NCI-H2029 (cell line): ENCODE measurements around the gene SLC39A11.
"Not testable (repeated sequence)": the region's sequence is repeated elsewhere in the genome, so short reads cannot be mapped to it uniquely, and the experiment has no call there.

Experiments
- DNase-seq: peaks from one replicate; lab custom pipeline; 2025; lab: John Stamatoyannopoulos, UW

Gene SLC39A11

GRCh38 chr17:72916991-72917390, 175.5 kb downstream of the SLC39A11 start:
- DNase-seq, result no peak

DNA sequence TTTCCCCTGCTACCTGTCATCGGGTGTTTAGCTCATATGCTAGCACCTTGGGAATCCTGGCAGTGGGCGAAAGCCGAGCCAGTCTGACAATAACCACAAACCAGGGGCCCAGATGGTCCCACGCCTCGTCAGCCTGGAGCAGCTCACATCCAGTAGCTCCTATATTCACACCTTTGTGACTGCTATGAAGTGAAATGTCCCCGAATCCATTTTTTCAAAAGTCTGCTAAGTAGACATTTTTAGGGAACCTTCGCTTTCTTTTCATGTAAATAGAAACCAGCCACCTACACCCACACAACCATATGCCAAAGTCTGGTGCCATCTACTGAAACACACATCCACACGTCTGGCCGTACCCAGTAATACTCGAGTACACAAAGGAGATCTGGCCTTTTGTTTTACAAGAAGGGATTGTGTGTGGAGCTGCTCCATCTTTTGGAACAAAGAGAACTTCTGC, 176.8 kb downstream of the SLC39A11 start:
- no peak for DNase-seq

DNA sequence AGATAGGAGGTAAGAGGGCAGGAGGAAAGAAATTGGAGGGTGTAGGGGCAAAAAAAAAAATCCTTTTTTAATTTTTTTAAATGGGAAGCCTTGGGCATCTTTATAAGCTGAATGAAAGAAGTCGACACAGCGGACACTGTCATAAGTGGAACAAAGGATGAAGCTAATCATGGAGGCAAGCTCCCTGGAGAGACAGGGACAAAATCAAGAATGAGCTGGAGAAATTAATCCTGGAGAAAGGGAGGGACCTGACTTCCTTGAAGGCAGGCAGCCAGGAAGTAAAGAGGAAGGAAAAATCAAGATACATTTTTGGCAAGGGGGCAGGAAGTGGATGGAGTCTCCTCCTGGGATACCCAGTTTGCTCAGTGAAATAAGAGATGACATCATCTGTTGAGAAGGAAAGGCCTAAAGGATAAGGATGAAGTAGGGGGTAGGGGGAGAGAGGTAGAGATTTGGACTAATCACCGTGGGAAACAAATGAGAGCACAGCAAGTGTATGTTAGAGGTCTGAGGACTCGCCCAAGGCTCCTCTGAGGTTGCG, 179.3 kb downstream of the SLC39A11 start:
- DNase-seq, result no peak

DNA sequence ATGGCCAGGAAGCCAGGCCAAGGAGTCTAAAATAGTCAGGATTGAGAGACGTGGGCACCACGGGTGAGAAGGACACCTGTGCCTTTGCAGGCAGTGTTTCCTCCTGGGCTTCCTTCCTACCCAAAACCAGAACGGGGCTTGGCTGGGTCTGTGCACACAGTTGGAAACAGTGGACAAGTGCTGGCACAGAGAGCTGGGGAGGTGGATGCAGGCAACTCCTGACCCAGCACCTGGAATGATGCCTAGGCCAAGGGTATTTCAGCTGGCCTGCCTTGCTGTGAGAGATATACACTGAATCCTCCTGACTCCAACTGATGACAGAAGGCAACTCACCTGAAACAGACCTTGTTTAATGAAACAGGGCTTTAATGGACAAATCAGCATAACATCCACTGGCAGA, 186.2 kb downstream of the SLC39A11 start:
- no peak for DNase-seq

- DNase-seq, result no peak
These were observed 189.0 kb downstream of the SLC39A11 start for GRCh38 chr17:72903522-72903921.

GRCh38 chr17:72901657-72902056, 190.8 kb downstream of the SLC39A11 start:
- no peak for DNase-seq

- DNase-seq, result no peak
These were observed 191.4 kb downstream of the SLC39A11 start for GRCh38 chr17:72901083-72901482.

DNA sequence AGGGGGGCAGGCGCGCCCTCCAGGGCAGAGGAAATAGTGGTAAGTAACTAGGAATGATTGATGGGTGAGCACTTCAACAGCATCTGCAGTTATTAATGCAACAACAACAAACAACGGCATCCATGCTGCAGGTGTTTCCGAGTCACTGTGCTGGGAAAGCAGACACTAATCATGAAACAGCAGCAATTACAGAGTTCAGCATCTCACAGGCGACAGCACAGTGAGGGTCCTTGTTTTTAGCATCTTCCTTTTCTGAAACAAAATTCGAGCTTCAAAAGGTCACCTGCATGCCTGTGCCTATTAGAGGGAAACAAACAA, 191.9 kb downstream of the SLC39A11 start:
- no peak for DNase-seq

DNA sequence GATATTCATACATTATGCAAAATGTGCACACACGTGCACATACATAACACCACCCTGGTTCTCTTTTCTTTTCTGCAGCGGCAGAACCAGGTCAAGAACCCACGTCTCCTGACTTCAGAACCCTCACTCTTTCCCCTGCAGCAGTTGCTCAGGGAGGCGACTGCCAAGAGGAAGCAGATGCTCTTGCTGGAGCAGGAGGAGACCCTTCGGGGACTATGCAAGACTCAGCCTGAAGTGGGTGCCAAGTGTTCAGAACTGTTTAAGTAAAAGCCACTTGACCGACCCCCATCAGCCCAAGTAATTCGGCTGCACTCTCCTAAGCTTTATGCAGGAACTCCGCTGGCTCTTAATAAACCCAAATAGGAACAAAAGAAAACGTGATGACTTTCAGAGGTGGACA, 193.8 kb downstream of the SLC39A11 start:
- DNase-seq, result no peak

GRCh38 chr17:72896288-72896687, 196.2 kb downstream of the SLC39A11 start:
- DNase-seq, result not testable (repeated sequence)

GRCh38 chr17:72891627-72892026, 200.9 kb downstream of the SLC39A11 start:
- DNase-seq, result no peak

- no peak for DNase-seq
These were observed 201.8 kb downstream of the SLC39A11 start for GRCh38 chr17:72890711-72891110.

- DNase-seq, result no peak
These were observed 204.6 kb downstream of the SLC39A11 start for GRCh38 chr17:72887917-72888316.

DNA sequence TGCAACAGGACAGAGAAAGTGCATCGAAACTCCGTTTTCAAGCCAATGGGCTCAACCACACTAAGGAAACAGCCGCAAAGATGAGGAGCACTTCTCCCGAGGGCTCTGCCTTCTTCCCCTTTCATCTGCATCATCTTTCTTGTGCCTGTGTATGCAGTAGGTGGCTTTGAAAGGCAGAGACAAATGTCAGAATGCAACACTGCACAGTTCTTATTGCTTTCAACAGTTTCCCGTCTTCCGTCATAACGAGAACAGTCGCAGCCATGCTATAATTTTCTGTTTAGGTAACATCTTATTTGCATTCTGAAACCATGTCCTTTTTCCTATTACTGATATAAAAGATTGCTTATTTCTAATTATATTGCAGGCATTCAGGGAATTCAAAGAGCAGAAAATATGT, 205.2 kb downstream of the SLC39A11 start:
- no peak for DNase-seq

- DNase-seq, result no peak
These were observed 205.9 kb downstream of the SLC39A11 start for GRCh38 chr17:72886622-72887021.

DNA sequence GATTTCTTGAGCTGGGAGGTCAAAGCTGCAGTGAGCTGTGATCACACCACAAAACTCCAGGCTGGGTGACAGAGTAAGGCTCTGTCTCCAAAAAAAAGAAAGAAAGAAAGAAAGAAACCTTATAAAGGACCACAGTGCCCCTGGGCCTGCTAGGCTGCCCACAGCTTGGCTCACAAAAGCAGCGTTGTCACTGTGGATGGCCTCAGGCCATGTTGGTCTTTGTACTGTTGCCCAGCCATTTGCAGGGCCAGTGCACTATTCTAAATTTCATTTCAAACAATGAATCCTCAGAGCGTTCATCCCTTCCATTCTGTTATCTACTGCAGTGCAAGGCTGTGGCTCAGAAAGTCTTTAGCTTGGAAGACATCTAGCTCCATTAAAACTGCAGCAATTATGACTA, 208.4 kb downstream of the SLC39A11 start:
- DNase-seq, result no peak

DNA sequence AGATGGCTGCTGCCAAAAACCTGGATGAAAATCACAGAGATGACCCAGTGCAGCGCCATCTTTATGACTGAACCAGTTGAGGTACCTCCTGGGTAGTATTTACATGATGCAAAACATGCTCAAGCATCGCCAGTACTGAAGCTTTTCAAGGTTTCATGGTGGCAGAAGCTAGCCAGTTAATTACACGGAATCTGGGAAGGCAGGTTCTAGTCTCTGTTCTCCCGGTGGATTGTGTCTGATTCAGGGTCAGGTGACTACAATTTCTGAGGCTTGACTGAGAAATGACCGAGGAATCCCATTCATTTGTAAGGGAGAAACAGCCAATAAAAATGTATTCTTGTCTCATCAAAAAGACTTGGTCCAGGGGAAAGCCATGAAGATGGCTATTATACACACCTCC, 209.1 kb downstream of the SLC39A11 start:
- DNase-seq, result no peak

GRCh38 chr17:72882426-72882825, 210.1 kb downstream of the SLC39A11 start:
- no peak for DNase-seq

DNA sequence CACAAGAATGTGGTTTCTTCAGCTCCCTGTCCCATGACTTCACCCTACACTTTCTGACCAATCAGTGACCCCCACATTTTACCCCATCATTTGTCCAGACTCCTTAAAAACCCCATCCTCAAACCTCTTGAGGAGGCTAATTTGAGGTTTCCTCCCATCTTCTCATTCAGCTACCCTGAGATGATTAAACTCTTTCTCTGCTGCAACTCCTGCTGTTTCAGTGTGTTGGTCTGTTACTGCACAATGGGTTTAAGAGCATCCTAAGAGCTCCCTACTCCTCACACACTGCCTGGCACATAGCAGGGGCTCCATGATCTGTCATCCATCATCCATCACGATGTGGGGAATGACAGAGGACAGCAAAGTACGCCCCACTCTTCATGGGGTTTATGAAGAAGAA, 212.6 kb downstream of the SLC39A11 start:
- no peak for DNase-seq

DNA sequence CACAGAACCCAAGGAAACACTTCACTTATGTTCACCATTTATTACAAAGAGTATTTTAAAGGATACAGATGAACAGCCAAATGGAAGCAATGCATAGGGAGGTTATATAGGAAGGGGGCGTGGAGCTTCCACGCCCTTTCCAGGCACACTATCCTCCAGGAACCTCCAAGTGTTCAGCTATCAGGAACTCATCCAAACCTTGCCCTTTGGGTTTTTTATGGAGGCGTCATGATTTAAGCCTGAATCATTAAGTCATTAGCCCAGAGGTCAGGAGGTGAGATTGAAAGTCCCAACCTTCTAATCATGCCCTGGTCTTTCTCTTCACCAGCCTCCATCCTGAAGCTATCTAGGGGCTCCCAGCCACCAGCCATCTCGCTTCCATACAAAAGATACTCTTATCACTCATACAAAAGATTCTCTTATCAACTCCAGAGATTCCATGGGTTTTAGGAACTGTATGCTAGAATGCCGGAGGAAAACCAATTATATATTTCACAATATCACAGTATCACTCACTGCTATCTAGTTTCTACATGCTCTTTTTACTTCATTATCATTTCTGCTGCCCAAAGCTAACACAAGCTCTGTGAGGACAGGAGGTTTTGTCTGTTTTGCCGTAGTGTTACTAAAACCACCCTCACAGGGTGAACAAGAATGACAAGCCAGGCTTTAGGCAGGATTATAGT, 213.4 kb downstream of the SLC39A11 start:
- DNase-seq, result no peak

DNA sequence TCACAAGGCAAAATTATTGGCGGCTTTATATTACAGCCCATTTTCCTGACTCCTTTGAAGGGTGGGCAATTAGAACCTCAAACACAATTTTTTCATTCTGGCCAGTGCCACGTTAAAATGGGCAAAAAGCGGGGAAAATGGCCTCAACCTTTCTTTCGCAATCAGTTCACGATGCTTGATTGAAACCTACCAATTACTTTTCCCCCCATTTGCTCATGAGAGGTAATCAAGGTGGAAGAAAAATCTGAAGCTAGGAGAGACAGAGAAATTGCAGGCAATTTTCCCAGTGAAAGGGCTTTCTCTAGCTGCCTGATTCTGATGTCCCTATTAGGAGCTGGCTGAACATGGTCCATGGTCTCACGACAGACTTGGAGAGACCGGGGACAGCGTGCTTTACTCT, 215.1 kb downstream of the SLC39A11 start:
- DNase-seq, result no peak

DNA sequence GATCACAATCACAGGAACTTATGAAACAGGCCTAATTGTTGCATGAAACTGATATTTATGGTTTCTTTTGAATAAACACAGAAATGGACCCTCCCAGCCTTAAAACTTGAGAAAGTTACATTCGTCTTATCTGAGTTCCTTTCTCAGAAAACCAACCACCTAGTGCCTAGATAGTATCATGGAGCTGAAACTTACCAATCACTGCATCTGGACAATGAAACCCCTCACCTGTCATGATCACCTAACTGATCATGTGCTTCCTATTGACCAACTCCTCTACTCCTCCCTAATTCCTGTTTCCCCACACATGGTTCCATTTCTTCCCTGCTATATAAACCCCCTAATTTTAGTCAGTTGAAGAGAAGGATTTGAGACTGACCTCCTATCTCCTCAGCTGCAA, 216.1 kb downstream of the SLC39A11 start:
- no peak for DNase-seq

DNA sequence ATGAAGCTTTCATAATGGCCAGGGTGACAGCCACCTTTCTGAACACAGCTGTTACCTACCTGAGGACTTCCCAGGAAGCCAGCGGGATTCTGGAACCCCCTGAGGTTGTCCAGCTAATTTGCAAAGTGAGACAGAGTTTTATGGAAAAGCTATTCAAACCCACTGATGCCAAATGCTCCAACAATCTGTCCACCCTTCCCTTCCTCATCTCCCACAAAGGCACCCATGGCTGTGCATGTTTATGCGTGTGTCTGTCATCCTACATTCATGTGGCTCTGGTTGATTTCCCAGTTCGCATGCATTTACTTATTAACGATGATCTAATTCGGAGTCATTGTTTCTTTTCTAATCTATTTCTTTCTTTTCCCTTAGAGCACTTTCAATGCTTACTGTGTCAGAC, 217.1 kb downstream of the SLC39A11 start:
- no peak for DNase-seq

DNA sequence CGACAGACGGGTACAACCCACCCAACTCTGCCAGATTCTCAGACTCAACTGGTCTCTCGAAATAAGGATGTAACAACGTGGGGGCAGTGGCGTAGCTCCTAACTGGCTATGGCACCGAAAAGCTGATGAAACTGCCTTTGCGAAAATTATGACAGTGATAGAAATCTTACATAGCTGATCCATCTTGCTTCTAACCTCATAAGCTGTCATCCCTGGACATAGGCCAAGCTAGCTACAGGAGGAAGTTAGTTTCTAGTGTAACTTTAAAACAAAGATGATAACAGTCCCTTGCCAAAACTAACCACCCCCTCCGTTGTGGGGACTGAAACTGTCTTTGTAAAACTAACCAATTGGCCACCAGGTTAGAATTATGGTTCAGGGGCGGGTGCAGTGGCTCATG, 220.1 kb downstream of the SLC39A11 start:
- no peak for DNase-seq
